ENCODE results near the gene GABPB1.
A peak's percentile ranks its signal among the peaks of the same experiment; 100 is the strongest.
"Not testable (repeated sequence)": the region's sequence is repeated elsewhere in the genome, so short reads cannot be mapped to it uniquely, and the experiment has no call there.

Gene GABPB1
- 23.6 reads per million, percentile 50 among the genes with 10 or more reads in this experiment for total RNA-seq

GRCh38 chr15:50354838-50355618 is at the start of gene GABPB1:
TSS of gene GABPB1 (minus strand) at chr15:50355198. CDS start at chr15:50309798, 45,400 bp downstream.
- DNase-seq, result peak; percentile 80

DNA sequence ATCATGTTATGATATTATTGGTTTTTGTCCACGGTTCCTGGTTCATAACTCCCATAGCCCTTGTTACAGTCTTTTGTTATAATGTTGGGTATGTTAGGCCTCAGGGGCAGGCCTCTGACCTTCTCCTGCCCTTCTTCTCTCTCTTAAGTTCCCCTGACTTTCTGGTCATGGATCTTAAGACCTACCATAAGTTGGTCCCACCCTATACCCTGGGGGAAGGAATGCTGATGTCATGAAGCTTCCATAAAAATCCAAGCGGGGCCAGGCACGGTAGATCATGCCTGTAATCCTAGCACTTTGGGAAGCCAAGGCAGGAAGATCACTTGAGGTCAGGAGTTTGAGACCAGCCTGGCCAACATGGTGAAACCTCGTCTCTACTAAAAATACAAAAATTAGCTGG is 36.6 kb upstream of the GABPB1 start:
- DNase-seq, result not testable (repeated sequence)

GRCh38 chr15:50390554-50391264 is 35.7 kb upstream of the GABPB1 start:
- no peak for DNase-seq

- DNase-seq, result not testable (repeated sequence)
Measured at GRCh38 chr15:50382408-50382807, 27.4 kb upstream of the GABPB1 start.

GRCh38 chr15:50381438-50381837 is 26.4 kb upstream of the GABPB1 start:
- DNase-seq, result no peak

DNA sequence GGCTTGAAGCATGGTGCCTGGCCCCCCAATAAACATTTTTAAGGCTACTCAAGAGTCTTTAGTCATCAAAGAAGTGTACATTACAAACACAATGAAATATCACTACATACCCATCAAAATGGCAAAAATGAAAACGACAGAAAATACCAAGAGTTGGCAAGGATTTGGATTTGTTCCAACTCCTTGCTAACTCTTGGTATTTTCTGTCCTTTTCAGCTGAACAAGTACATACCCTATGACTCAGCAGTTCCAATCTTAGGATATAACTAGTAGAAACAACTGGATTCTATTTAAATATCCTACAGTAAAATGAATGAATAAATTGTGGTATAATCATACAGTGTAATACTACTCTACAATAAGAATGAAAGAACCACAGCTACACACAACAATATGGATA is 25.1 kb upstream of the GABPB1 start:
- DNase-seq, result no peak

DNA sequence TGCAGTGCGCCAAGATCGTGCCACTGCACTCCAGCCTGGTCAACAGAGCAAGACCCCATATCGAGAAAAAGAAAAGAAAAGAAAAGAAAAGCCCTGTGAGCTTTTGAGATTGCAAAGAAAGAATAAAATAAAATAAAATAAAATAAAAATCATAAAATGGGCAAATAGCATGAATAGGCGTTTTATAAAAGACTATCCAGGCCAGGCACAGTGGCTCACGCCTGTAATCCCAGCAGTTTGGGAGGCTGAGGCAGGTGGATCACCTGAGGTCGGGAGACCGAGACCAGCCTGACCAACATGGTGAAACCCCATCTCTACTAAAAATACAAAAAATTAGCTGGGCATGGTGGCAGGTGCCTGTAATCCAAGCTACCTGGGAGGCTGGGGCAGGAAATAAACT is 24.4 kb upstream of the GABPB1 start:
- DNase-seq, result not testable (repeated sequence)

DNA sequence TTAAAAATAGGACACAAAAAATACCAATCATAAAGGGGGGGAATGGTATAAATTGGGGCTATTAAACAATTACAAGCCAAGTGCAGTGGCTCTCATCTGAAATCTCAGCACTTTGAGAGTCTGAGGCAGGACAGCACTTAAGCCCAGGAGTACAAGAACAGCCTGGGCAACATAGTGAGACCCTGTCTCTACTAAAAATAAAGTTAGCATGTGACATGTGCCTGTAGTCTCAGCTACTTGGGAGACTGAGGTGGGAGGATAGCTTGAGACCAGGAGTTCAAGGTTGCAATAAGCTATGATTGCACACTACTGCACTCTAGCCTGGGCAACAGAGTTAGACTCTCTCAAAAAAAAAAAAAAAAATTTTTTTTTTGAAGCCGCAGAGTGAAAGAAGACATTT is 23.8 kb upstream of the GABPB1 start:
- no peak for DNase-seq

DNA sequence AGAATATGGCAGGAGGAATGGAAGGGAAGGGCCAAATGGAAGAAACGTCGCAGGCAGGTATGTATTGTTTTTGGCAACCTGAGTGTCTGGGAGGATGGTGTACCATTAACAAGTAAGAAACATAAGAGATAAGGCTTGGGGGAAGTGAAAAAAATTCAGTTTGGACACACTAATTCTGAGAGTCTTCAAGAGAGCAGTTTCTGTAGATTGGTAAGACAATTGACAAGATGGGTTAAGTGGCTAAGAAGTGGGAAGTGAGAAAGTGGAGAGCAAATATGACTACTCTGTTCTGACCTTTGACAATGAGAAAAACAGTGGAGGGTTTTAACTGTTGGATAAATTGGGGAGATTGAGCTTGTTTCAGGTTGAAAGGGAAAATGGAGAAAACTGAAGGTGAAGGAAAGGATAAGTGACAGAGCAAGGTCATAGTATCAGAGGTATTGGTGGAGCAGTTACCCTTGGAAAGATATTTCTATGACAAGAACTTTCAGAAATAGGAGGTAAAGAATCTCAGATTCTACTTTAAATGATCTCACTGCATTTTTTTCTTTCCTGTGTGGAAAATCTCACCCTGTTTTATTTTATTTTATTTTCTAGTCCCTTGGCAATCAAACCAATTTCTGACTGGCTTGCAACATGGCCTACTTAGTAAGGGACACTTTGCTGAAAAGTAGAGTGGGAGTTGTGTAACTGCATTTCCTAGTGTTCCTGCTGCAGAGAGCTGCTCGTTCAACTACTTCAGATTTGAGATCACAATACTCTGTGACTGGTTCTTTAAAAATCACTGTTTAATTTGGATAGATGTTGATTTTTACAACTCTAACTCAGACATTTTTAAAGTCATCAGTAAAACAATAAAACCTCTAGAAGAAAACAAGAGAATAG is 23.1 kb upstream of the GABPB1 start:
- DNase-seq, result no peak

- DNase-seq, result not testable (repeated sequence)
Measured at GRCh38 chr15:50369564-50369963, 14.6 kb upstream of the GABPB1 start.

GRCh38 chr15:50365971-50366370 is 11.0 kb upstream of the GABPB1 start:
- no peak for DNase-seq

- DNase-seq, result no peak
Measured at GRCh38 chr15:50365570-50365969, 10.6 kb upstream of the GABPB1 start.

- DNase-seq, result no peak
Measured at GRCh38 chr15:50363612-50364011, 8.6 kb upstream of the GABPB1 start.

- no peak for DNase-seq
Measured at GRCh38 chr15:50361756-50362155, 6.8 kb upstream of the GABPB1 start.

DNA sequence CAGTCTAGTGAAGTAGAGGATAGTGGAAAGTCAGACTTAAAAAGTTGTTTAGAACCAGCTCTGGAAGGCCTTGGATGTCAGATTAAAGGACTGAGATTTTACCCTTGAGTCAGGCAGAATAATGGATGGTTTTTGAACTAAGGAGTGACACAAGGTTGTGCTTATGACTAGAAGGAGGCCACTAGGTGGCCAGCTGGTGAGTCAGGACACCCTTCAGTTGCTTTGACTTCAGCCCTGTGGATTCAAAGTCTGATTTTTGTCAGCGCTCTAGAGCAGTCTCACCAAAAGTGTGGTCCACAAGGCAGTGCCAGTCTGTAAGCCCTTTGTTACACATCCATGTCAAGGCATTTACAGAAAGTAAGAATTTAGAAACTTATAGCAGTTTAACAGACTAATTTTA is 3.8 kb upstream of the GABPB1 start:
- no peak for DNase-seq

- DNase-seq, result no peak
Measured at GRCh38 chr15:50355980-50356379, 982 bp upstream of the GABPB1 start.

- no peak for DNase-seq
Measured at GRCh38 chr15:50355619-50355905, 564 bp upstream of the GABPB1 start.

GRCh38 chr15:50353975-50354837 is 792 bp downstream of the GABPB1 start:
- DNase-seq, result peak; percentile 31

- peak; percentile 28 for DNase-seq
Measured at GRCh38 chr15:50353251-50353974, 1.6 kb downstream of the GABPB1 start.

- no peak for DNase-seq
Measured at GRCh38 chr15:50350621-50351020, 4.4 kb downstream of the GABPB1 start.

GRCh38 chr15:50345298-50345697 is 9.7 kb downstream of the GABPB1 start:
- DNase-seq, result no peak

GRCh38 chr15:50344006-50344464 is 11.0 kb downstream of the GABPB1 start:
- DNase-seq, result no peak
